IPS-18c (cell line): ENCODE data around the gene ZNF609.

Experiments used
- H3K4me3 ChIP-seq: 2 replicates; pipeline ENCODE4 v1.7.0; 2013; ENCODE audit warnings: low read depth, mild to moderate bottlenecking, low read length, moderate library complexity; ENCODE audit not compliant: insufficient read depth
- H3K9me3 ChIP-seq: one replicate; pipeline ENCODE4 v1.6.1; 2013; ENCODE audit warnings: mild to moderate bottlenecking, low read length, moderate library complexity; ENCODE audit not compliant: control insufficient read depth, insufficient read depth

The ZNF609 gene, protein sequence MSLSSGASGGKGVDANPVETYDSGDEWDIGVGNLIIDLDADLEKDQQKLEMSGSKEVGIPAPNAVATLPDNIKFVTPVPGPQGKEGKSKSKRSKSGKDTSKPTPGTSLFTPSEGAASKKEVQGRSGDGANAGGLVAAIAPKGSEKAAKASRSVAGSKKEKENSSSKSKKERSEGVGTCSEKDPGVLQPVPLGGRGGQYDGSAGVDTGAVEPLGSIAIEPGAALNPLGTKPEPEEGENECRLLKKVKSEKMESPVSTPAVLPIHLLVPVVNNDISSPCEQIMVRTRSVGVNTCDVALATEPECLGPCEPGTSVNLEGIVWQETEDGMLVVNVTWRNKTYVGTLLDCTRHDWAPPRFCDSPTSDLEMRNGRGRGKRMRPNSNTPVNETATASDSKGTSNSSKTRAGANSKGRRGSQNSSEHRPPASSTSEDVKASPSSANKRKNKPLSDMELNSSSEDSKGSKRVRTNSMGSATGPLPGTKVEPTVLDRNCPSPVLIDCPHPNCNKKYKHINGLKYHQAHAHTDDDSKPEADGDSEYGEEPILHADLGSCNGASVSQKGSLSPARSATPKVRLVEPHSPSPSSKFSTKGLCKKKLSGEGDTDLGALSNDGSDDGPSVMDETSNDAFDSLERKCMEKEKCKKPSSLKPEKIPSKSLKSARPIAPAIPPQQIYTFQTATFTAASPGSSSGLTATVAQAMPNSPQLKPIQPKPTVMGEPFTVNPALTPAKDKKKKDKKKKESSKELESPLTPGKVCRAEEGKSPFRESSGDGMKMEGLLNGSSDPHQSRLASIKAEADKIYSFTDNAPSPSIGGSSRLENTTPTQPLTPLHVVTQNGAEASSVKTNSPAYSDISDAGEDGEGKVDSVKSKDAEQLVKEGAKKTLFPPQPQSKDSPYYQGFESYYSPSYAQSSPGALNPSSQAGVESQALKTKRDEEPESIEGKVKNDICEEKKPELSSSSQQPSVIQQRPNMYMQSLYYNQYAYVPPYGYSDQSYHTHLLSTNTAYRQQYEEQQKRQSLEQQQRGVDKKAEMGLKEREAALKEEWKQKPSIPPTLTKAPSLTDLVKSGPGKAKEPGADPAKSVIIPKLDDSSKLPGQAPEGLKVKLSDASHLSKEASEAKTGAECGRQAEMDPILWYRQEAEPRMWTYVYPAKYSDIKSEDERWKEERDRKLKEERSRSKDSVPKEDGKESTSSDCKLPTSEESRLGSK (N-terminal part only)

GRCh38 chr15:64460206-64460723 lies at the start of gene ZNF609:
Gene ZNF609 (plus strand): TSS chr15:64460578. CDS start chr15:64499420, 38,842 bp downstream.
- no peaks in the 10 kb centered on the region for H3K9me3 ChIP-seq
- H3K4me3 ChIP-seq, result peak within 1 kb of the TSS; percentile 38

GRCh38 chr15:64412216-64412615 lies 48.2 kb upstream of the ZNF609 start:
- H3K4me3 ChIP-seq, result no peak overlapping the region
- H3K9me3 ChIP-seq, result no peaks in the 10 kb centered on the region

GRCh38 chr15:64422697-64423096 lies 37.7 kb upstream of the ZNF609 start:
- H3K9me3 ChIP-seq, result no peaks in the 10 kb centered on the region
- no peak overlapping the region for H3K4me3 ChIP-seq

- Histone ChIP-seq H3K4me3 (no peak overlapping the region), H3K9me3 (no peaks in the 10 kb centered on the region)
Observed at GRCh38 chr15:64423970-64424369, 36.4 kb upstream of the ZNF609 start.

GRCh38 chr15:64425221-64425620 lies 35.2 kb upstream of the ZNF609 start:
- H3K9me3 ChIP-seq, result no peaks in the 10 kb centered on the region

DNA sequence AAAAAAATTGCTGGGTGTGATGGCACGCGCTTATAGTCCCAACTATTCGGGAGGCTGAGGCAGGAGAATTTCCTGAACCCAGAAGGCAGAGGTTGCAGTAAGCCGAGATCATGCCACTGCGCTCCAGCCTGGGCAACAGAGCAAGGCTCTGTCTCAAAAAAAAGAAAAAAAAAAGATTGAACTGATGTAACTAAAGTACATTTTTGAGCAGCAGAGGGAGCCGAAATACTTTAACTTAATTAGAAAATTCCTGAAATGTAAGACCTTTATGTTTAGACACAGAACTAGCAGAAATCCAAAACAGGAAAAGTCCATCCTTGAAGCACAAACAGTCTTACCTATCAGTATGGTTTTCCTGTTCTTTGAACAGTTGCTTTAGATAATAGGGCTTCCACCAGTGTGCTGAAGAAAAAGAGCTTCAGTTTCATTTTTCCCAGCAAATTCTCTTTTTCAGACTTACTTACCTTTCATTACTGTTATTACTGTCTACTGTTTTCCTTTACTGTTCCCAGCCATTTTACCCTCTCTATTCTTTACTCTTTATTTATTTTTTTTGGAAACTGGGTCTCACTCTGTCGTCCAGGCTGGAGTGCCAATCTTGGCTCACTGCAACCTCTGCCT lies 33.4 kb upstream of the ZNF609 start:
- H3K9me3 ChIP-seq, result no peaks in the 10 kb centered on the region
- no peak overlapping the region for H3K4me3 ChIP-seq

More at GRCh38 chr15:64425221-64425620, 35.2 kb upstream of the ZNF609 start:
- no peak overlapping the region for H3K4me3 ChIP-seq

GRCh38 chr15:64429448-64429847 lies 30.9 kb upstream of the ZNF609 start:
- no peak overlapping the region for H3K4me3 ChIP-seq
- H3K9me3 ChIP-seq, result no peaks in the 10 kb centered on the region

DNA sequence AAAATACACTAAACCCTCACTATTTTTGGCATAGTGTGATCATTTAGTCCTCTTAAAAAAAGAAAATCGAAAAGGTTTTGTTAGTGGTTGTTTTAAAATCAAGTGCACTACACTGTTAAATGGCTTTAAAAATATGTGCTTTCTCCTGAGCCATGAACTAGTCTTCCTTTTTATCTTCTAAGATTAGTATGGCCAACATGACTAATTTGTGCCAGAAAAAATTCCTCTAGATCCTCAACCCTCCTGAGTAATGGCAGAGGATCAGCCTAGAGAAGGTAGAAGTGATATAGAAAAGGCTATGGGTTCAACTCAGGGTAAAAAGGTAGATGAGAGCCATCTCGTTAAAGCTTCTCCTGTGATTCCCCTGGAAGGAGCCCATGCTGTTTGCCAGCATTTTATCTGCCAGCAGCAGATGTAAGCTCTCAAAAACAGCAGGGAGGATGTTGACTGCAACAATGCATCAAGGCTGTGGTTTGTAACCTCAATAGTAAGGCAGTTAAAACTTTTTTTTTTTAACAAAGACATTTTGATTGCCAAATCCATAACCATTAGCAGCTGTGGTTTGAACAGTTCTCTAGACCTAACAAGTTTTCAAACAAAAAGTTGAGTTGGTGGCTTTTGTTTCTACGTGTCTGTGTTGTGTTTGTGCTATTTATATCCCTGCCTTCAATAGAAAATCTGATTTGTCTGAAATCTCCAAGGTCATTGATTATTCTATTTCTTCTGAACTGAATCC lies 30.2 kb upstream of the ZNF609 start:
- no peaks in the 10 kb centered on the region for H3K9me3 ChIP-seq
- H3K4me3 ChIP-seq, result no peak overlapping the region

GRCh38 chr15:64437982-64438381 lies 22.4 kb upstream of the ZNF609 start:
- no peaks in the 10 kb centered on the region for H3K9me3 ChIP-seq
- no peak overlapping the region for H3K4me3 ChIP-seq

DNA sequence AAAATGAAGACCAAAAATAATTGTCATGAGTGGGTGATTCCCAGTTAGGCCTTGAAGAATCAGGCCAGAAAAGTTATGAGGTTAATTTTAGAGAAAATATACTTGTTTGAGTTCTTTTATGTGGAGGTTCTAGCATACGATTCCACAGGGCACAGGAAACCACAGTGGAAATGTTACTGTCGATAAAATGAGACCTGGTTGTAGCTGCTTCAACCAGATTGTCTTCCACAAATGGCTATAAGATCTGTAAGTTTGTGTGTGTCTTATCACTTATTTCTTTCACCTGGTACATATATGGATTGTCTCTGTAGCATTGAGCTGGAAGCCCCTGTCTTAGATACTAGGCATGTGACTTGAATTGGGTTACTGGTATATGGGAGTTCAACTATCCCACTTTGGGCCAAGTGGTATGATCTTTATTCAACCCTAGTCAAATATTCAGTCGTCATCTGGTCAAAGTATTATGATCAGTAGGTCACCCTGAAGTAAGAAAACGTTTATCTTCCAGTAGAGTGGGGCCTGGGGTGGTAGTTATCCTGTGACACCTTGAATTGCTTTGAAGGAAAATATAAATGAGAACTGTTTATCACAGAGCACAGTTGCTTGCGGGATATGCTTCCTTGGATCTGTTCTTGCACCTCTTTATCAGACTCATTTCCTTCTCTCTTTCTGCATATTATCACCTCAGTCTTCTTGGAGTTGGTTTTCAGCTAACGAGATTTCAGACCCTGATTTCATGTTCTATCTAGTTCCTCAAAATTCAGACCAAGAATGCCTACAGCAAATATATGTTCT lies 21.5 kb upstream of the ZNF609 start:
- no peak overlapping the region for H3K4me3 ChIP-seq
- H3K9me3 ChIP-seq, result no peaks in the 10 kb centered on the region

DNA sequence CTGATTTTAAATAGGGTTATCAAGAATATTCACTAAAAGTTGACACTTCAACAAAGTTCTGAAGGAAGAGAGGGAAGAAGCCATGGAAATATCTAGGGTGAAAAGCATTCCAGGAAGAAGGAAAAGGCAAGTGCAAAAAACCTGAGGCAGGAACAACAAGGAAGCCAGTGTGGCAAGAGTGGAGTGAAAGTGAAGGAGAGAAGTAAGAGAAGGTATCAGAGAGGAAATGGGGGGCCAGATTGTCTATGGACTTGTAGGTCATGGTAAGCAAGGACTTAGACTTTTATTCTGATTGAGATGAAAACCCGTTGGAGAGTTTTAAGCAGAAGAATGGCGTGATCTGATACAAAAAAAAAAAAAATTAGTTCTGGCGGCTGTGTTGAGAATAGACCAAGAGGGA lies 18.5 kb upstream of the ZNF609 start:
- Histone ChIP-seq H3K9me3 (no peaks in the 10 kb centered on the region), H3K4me3 (no peak overlapping the region)

DNA sequence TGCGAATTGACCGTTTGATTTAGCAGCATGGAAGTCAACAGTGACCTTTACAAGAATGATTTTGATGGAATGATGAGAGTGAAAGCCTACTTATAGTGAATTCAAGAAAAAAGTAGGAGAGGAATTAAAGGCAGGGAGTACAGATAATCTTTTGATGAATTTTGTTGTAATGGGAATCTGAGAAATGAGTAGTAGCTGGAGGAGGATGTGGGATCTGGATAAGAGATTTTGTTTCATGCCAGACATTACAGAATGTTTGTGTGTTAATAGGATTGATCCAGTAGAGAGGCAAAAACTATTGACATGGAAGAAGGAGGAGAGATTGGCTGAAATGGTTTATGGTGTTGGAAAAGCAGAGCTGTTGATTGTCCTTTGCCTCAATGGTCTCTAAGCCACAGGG lies 17.4 kb upstream of the ZNF609 start:
- H3K9me3 ChIP-seq, result no peaks in the 10 kb centered on the region
- no peak overlapping the region for H3K4me3 ChIP-seq

GRCh38 chr15:64443747-64444621 lies 16.4 kb upstream of the ZNF609 start:
- Histone ChIP-seq H3K4me3 (no peak overlapping the region), H3K9me3 (no peaks in the 10 kb centered on the region)

- no peak overlapping the region for H3K4me3 ChIP-seq
- no peaks in the 10 kb centered on the region for H3K9me3 ChIP-seq
Observed at GRCh38 chr15:64444836-64445235, 15.5 kb upstream of the ZNF609 start.
